NCI-H82 (cell line): ENCODE data around the gene FAM171A2.
A peak's percentile ranks its signal among the peaks of the same experiment; 100 is the strongest.
"Not testable (repeated sequence)": the region's sequence is repeated elsewhere in the genome, so short reads cannot be mapped to it uniquely, and the experiment has no call there.

Experiments used
- DNase-seq: peaks from one replicate; lab custom pipeline; 2025; lab: John Stamatoyannopoulos, UW

Gene FAM171A2

DNA sequence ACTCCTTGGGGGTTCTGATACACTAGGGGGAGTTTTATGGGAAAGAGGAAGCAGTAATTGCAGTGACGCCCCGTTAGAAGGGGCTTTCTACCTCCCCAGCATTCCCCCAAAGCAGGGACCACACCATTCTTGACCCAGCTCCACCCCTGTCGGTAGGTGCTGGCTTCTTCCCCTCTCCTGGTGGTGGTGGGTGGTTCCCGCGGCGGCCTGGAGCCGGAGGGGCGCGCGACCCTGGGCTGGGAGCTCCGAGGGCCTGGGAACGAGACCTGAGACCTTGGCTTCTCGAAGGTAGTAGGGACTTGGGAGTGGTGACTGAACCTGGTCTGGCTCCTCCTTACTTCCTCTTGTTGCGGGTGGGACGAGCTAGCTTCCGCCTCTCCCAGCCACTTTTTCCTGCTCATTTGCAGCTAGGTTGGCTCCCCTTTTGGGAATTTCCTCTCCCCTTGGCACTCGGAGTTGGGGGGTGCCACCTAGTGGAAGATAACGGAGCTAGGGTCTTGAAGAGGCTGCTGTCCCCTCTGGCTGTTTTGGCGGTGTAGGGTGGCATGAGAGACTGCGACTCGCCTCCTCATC is 18.1 kb downstream of the FAM171A2 start:
- peak; percentile 86 for DNase-seq

DNA sequence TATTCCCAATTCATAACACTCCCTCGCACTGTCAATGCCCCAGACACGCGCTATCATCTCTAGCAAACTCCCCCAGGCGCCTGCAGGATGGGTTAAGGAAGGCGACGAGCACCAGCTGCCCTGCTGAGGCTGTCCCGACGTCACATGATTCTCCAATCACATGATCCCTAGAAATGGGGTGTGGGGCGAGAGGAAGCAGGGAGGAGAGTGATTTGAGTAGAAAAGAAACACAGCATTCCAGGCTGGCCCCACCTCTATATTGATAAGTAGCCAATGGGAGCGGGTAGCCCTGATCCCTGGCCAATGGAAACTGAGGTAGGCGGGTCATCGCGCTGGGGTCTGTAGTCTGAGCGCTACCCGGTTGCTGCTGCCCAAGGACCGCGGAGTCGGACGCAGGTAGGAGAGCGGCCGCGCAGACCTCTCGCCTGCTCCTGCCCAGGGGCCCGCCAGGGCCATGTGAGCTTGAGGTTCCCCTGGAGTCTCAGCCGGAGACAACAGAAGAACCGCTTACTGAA is 18.7 kb downstream of the FAM171A2 start, which contains the start of gene GRN:
Gene GRN (plus strand): TSS at position 364 of the 515 bp plus-strand sequence. CDS start 3,863 bp downstream, outside the sequence.
- peak; percentile 100 for DNase-seq

DNA sequence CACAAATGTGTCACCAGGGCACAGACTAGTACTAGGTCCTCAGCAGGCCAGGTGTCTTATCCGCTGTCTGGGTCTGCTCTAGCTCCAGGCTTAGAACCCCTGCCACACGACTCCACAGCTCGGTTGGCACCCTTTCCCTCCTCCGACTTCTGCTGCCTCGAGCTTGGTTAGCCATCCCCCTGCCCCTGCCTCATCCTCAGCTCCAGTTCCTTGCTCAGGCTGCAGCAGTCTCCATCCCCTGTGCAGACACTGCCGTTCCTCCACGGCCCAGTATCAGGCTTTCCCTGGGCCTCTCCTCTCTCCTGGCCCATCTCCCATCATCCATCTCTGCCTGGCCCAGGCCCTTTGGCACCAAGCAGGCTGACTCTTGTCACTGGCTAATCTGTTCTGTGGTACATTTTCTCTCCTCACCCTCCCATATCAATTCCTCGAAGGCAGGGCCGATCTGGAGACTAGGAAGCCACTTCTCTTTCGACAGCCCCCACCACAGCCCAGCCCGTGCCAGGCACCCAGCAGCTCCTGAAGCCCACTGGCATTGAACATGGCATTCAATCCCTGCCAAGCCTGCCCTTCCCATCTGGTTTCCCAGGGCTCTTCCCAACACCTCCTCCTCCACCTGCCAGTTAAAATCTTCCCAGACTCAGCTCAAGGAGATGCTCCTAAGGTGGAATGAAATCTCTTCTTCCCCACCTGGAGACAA is 20.0 kb downstream of the FAM171A2 start:
- no peak for DNase-seq

DNA sequence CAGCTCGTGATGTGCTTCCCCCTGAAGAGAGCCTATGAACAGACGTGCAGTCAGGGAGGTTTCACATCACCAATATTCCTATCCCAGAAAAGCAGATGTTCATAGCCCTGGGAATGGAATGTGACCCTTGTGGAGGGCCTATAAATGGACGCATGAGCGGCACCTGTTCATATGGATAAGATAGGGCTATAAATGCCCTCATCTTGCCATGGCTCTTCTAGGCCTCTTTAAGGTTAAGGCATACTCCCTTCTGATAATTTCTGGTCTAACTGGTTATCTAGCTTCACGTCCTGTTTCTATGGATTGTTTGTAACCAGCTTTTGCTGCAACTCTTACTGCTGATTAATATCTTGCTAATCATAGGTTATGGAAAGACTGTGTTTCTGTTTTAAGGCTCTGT is 23.1 kb downstream of the FAM171A2 start:
- DNase-seq, result not testable (repeated sequence)

DNA sequence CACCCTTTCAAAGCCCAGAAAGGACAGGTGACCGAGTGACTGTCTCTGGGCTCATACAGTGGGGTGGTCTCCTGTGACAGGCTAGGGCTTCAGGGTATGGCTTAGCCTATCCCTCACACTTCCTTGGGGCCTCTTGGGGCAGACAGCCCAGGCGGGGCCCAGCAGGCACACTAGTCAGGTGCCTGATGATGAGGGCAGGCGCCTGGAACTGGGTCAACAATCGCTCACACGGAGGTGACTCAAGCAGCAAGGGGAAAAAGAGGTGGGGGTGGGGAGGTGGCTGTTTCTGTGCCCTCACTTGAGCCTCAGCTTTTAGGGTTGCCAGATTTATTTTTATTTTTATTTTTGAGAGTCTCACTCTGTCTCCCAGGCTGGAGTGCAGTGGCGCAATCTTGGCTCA is 25.0 kb downstream of the FAM171A2 start:
- no peak for DNase-seq

DNA sequence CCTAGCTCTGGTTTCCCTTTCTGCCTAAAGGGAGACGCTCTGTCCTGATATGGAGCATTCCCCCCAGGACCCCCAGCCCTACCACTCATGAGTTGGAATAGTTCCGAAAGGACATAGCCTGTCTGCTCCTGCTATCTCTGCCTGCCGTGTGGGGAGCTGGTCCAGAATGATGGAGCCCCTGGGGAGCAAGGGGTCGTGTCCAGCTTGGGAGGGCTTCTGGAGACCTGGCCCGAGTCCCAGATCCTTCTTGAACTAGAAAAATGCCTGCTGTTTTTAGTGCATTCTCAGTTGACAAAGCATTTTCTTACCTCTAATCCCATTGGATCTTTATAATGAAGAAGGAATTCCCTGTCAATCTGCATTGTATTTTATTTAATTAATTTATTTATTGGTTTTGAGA is 27.7 kb downstream of the FAM171A2 start:
- no peak for DNase-seq

DNA sequence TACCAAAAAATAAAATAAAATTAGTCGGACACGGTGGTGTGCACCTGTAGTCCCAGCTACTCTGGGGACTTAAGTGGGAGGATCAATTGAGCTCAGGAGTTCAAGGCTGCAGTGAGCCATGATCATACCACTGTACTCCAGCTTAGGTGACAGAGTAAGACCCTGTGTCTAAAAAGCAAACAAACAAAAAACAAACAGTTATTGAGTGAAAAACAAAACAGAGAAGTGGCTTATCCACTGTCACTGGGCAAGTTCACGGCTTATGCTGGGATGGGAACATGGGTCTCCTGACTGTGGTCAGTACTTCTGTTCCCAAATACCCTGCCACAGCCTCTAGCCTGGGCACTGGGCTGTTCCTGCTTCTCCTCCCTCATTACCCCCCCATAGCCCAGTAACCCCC is 28.1 kb downstream of the FAM171A2 start:
- no peak for DNase-seq

DNA sequence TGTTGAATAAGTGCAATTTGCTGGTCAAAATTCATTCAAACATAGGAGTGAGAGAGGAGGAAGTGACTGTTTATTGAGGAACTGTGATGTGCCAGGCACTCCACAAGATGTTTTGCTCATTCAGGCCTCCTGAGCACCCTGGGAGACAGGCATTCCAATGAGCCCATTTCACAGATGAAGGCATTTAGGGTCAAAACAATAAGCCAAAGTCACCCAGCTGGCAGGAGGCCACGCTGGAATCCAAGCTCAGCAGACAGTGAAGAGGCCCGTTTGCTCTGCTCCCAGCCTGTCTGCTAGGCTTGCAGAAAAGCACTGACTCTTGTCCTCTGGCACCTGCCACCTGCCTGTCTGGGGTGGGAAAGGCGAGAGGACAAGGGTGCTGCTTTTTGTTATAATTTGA is 28.9 kb downstream of the FAM171A2 start:
- DNase-seq, result no peak

DNA sequence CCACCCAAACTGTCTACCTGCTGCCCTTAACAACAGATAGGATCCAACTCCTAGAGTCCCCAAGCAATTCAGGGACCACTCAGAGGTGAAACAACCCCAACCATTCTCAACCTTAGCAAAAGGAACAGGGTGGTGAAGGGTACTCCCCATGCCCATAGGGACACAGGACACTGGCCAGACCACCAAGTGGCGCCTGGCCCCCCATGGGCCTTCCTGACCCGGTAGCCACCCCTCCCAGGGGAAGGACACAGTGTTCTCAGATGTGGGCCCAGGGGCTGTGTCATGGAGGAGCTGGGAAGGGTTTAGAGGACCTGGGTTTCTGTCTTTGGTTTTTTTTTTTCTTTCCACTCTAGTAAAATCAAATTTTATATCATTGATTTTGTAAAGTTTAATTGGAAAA is 29.3 kb downstream of the FAM171A2 start:
- DNase-seq, result no peak

DNA sequence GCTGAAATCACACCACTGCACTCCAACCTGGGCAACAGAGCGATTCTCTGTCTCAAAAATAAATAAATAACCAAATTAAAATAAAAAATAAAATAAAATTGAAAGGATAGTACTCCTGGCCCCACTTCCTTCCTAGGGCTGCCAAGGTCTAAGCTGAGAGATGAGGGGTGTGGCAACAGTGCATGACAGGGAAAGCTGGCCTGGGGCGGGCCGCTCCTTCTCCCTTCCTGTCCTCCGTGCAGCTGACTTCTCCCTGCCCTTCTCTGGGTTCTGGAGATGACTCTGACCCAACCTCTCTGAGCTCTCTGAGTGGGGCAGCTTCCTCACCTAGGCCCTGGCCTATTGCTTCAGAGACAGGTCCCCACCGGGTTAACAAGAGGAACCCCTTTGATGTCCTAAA is 30.3 kb downstream of the FAM171A2 start:
- no peak for DNase-seq

DNA sequence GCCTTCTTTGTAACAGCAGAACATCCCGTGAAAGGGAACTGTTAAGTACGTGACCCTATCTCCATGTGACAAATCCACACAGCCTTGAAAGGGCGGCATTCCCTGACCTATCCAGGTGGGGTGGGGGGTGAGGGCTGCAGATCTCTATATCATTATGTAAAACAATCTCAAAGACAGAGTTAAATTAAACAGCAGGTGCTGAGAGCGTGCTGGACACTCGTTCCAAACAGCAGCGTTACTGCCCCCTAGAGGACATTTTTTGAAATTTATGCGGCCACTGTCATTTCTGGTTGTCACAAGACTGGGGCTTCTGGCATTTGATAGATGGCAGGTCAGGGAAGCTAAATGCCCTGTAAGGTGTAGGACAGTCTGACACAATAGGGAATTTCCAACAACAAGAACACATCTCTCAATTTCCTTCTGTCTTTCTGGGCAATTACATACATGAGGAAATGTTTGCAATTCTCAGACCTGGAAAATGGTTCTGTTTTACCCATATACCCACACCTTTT is 32.3 kb downstream of the FAM171A2 start:
- DNase-seq, result peak; percentile 94

DNA sequence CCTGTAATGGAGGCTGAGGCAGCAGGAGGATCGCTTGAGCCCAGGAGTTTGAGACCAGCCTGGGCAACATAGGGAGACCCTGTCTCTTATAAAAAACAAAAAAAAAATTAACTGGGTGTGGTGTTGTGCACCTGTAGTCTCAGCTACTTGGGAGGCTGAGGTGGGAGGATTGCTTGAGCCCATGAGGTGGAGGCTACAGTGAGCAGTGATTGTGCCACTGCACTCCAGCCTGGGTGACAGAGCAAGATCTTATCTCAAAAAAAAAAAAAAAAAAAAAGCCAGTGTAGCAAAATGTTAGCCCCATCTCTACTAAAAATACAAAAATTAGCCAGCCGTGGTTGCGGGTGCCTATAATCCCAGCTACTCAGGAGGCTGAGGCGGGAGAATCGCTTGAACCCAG is 33.4 kb downstream of the FAM171A2 start:
- DNase-seq, result not testable (repeated sequence)

DNA sequence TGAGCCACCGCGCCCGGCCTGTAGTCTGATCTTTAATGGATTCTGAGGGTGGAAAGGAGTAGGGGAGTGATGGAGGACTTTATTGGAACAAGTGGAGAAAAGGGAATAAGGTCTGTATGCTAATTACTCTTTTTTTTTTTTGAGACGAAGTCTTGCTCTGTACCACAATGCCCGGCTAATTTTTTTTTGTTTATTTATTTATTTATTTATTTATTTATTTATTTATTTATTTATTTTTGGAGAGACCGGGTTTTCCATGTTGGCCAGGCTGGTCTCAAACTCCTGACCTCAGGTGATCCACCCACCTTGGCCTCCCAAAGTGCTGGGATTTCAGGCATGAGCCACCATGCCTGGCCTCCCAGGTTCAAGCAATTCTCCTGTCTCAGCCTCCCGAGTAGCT is 34.1 kb downstream of the FAM171A2 start:
- DNase-seq, result not testable (repeated sequence)

DNA sequence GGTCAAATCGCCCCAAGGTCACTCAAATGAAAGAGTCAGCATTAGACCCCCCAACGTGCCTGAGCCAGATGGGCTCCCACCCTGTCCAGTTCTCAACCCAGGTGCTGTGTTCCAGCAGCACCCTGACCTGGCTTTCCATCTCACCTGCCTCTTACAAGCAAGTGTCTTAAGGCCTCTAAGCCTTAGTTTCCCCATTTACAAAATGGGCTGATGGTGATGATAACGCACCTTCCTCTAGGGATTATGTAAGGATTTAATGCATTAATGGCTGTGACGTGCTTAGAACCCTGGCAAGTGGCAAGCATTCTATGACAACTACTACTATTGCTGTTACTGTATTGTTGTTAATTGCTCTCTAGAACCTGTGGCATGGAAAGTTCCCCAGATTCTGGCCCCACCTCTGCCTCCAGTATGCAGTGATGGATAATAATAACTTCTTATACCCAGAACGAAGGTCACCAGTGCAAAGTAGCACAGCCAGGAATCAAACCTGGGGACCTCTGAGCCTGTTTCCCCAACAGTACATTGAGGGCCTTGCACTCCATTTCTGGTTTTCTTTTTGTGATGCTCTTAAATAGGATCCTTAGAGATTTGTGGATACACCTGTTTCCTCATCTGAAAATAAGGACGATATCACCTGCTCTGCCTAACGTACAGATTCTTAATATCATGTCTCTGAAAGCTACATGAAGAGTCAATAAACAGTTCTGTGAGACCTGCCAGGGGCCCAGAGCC is 35.8 kb downstream of the FAM171A2 start:
- DNase-seq, result no peak

DNA sequence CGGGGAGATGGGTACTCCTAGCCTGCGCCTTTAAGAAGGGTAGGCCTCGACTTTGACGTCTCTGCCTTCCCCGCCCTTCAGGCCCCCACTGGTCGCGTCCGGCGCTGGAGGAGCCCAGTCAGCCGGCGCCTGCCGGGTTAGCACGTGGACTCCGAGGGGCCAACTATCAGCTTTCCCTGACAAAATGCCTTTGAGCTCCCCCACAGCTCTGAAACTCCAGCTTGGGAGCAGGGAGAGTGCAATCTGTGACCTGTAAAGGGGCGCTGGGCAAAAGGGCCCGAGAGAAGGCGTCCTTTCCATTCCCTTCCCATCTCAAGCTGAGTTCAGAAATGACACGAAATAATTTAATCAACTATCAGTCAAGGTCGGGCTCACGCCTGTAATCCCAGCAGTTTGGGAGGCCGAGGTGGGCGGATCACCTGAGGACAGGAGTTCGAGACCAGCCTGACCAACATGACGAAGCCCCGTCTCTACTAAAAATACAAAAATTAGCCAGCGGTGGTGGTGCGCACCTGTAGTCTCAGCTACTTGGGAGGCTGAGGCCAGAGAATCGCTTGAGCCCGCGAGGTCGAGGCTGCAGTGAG is 36.7 kb downstream of the FAM171A2 start:
- peak; percentile 99 for DNase-seq

DNA sequence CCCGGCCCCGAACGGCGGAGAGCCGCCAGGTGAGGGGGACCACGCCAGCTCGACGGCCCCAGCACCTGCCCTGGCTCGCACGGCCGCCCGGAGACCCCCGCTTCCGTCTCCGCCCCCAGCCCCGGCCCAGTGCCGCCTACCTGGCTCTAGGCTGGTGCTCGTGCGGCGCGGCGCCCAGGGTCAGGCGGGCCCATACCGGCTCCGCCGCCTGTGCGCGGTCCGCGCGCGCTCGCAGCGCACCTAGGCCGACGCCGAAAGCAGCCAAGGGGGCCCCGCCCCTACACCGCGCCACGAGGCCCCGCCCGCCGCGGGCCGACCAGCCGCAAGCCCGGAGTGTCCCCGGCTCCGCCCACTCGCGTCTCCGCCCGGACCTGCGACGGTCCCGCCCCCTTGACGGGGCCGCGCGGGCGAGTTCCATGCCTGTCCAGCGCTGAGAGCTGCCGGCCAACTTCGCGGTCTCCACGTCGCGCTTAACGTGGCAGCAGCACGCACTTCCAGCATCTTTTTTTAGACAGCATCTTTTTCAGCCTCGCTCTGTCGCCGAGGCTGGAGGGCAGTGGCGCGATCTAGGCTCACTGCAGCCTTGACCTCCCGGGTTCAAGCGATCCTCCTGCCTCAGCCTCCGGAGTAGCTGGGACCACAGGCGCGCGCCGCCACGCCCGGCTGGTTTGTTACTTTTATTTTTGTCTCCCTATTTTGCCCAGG is 38.9 kb downstream of the FAM171A2 start, which contains the start of gene SLC25A39:
Gene SLC25A39 (minus strand): TSS at position 253 of the 705 bp plus-strand sequence. CDS start 1,261 bp downstream, outside the sequence.
- peak; percentile 93 for DNase-seq

DNA sequence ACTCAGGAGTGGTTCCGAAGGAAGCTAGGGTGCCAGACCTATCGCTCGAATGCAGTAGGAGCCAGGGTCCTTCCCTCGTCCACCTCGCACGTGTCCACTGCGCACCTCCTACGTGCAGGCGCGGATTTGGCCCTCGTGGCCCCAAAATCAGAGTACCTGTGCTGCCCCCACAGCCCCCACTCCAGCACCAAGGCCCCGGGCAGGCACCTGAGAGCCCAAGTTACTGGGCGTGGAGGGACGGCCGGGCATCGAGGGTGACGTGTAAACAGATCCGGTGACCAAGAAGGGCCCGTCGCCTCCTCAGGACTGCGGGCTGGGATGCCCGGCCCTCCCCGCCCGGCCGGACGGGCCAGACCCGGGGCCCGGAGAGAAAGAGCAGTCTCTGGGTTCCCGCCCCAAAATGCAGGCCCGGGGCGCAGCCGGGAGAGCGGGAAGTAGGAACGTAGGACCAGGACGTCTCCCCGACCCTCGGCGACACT is 39.5 kb downstream of the FAM171A2 start:
- DNase-seq, result no peak

DNA sequence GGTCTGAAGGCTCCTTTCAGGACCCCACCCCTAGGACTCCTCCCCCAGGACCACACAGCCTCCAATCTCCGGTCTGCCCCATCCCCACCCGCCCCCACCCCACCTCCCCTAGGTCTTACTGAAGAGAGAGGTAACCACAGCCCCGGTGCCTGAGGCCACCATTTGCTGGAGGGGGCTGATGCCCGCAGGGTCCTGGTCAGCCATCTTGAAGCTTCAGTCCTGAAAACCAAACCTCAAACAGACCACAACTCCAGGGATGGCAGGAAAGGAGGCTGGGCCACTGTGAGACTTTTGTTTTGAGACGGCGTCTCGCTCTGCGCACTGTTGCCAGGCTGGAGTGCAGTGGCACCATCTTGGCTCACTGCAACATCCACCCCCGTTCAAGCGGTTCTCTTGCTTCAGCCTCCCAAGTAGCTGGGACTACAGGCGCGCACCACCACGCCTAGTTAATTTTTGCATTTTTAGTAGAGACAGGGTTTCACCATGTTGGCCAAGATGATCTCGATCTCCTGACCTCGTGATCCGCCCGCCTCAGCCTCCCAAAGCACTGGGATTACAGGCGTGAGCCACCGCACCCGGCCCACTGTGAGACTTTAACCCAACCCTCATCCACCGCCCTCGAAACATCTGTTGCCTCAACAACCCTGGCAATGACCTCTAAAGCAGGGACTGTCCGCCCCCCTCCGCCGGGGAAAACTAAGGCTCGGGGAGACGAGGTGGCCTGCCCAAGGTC is 40.1 kb downstream of the FAM171A2 start:
- DNase-seq, result peak; percentile 70

DNA sequence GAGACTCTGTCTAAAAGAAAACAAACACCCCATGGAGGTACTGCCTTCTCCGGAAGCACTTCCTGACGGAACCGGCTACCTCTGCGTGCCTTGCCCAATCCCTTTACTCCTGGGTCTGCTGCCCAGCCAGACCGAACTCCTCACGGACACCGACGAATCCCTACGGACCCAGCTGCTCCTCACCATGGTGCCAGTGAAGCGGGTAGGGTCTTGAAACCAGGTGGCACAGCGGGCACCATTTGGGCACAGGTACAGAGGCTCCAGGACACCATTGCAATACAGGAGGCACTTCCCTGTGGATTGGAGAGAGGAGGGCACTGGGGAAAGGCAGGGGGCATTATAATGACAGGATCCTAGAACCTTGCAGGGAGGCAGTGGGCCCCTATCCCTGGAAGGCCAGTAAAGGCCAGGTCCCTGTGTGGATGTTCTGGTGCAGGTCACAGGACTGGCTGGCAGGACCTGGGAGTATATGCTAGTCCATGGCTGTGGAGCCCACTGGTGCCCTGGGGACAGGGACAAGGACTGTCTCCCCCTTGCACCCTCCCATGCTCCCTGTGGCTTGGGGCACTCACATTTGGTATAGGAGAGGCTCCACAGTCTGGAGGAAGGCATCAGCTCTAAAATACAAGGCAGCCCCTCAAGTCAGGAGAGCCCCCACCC is 41.3 kb downstream of the FAM171A2 start:
- DNase-seq, result no peak
